ENCODE measurements around the gene BACH1.
A peak's percentile ranks its signal among the peaks of the same experiment; 100 is the strongest.

BACH1 gene

GRCh38 chr21:29258626-29259338 lies 39.9 kb upstream of the BACH1 start:
- in situ Hi-C loops (cut with HindIII; ENCODE audit: low sequenced_read_pairs) = no loop called here
- TF ChIP-seq CTCF (IDR thresholded peaks at IDR 0.05; ENCODE audit: low read depth, low read length) = no peak
- peak; percentile 80 for DNase-seq (ENCODE audit: low read depth, low spot score)

GRCh38 chr21:29260461-29260860 lies 38.3 kb upstream of the BACH1 start:
- in situ Hi-C loops (cut with HindIII; ENCODE audit: low sequenced_read_pairs) = no loop called here
- TF ChIP-seq CTCF (IDR thresholded peaks at IDR 0.05; ENCODE audit: low read depth, low read length) = no peak
- H3K4me3 ChIP-seq (ENCODE audit: low read depth, low read length) = no peak overlapping the region
- DNase-seq (ENCODE audit: low read depth, low spot score) = no peak

More at GRCh38 chr21:29258626-29259338, 39.9 kb upstream of the BACH1 start:
- H3K4me3 ChIP-seq (ENCODE audit: low read depth, low read length) = no peak overlapping the region

- no peak for TF ChIP-seq CTCF (IDR thresholded peaks at IDR 0.05; ENCODE audit: low read depth, low read length)
- no peak for DNase-seq (ENCODE audit: low read depth, low spot score)
- in situ Hi-C loops (cut with HindIII; ENCODE audit: low sequenced_read_pairs) = no loop called here
- no peak overlapping the region for H3K4me3 ChIP-seq (ENCODE audit: low read depth, low read length)
These were observed 36.9 kb upstream of the BACH1 start for GRCh38 chr21:29261555-29262540.

- in situ Hi-C loops (cut with HindIII; ENCODE audit: low sequenced_read_pairs) = no loop called here
- DNase-seq (ENCODE audit: low read depth, low spot score) = no peak
These were observed 34.0 kb upstream of the BACH1 start for GRCh38 chr21:29264721-29265120.

GRCh38 chr21:29265690-29266479 lies 32.8 kb upstream of the BACH1 start:
- no peak for TF ChIP-seq CTCF (IDR thresholded peaks at IDR 0.05; ENCODE audit: low read depth, low read length)
- no peak for DNase-seq (ENCODE audit: low read depth, low spot score)
- no peak overlapping the region for H3K4me3 ChIP-seq (ENCODE audit: low read depth, low read length)
- in situ Hi-C loops (cut with HindIII; ENCODE audit: low sequenced_read_pairs) = no loop called here

More at GRCh38 chr21:29264721-29265120, 34.0 kb upstream of the BACH1 start:
- TF ChIP-seq CTCF (IDR thresholded peaks at IDR 0.05; ENCODE audit: low read depth, low read length) = no peak
- H3K4me3 ChIP-seq (ENCODE audit: low read depth, low read length) = no peak overlapping the region

GRCh38 chr21:29267666-29268065 lies 31.1 kb upstream of the BACH1 start:
- in situ Hi-C loops (cut with HindIII; ENCODE audit: low sequenced_read_pairs) = no loop called here
- DNase-seq (ENCODE audit: low read depth, low spot score) = no peak
- no peak for TF ChIP-seq CTCF (IDR thresholded peaks at IDR 0.05; ENCODE audit: low read depth, low read length)
- H3K4me3 ChIP-seq (ENCODE audit: low read depth, low read length) = no peak overlapping the region
